GM20431 (cell line): ENCODE data around the gene CTAG2.
"Not testable (repeated sequence)": the region's sequence is repeated elsewhere in the genome, so short reads cannot be mapped to it uniquely, and the experiment has no call there.

Source experiments
- in situ Hi-C: fragments of 300-500 bp; cut with MseI, MboI; formaldehyde crosslinking; loops from one replicate; pipeline ENCODE4 v1.15.0; 2020; ENCODE audit warnings: low sequenced_read_pairs; ENCODE audit not compliant: unreplicated experiment

The CTAG2 gene

GRCh38 chrX:154653413-154653812 lies at the start of gene CTAG2:
TSS of gene CTAG2 (minus strand) at chrX:154653579. CDS start at chrX:154653515, 64 bp downstream.
- in situ Hi-C loops: not testable (repeated sequence)

- in situ Hi-C loops: no loop called here
These were observed 45.4 kb upstream of the CTAG2 start for GRCh38 chrX:154698630-154699248.

- in situ Hi-C loops: no loop called here
These were observed 43.3 kb upstream of the CTAG2 start for GRCh38 chrX:154696676-154697045.

GRCh38 chrX:154695911-154696675 lies 42.7 kb upstream of the CTAG2 start:
- in situ Hi-C loops: no loop called here

GRCh38 chrX:154693394-154693793 lies 40.0 kb upstream of the CTAG2 start:
- in situ Hi-C loops: no loop called here

- in situ Hi-C loops: not testable (repeated sequence)
These were observed 37.1 kb upstream of the CTAG2 start for GRCh38 chrX:154690438-154690837.

GRCh38 chrX:154672084-154672483 lies 18.7 kb upstream of the CTAG2 start:
- in situ Hi-C loops: not testable (repeated sequence)

GRCh38 chrX:154670848-154671247 lies 17.5 kb upstream of the CTAG2 start:
- in situ Hi-C loops: not testable (repeated sequence)

- in situ Hi-C loops: no loop called here
These were observed 8.5 kb upstream of the CTAG2 start for GRCh38 chrX:154661899-154662298.

GRCh38 chrX:154661170-154661569 lies 7.8 kb upstream of the CTAG2 start:
- in situ Hi-C loops: no loop called here

- in situ Hi-C loops: no loop called here
These were observed 7.2 kb upstream of the CTAG2 start for GRCh38 chrX:154660541-154660940.

- in situ Hi-C loops: no loop called here
These were observed 5.6 kb upstream of the CTAG2 start for GRCh38 chrX:154658957-154659356.

GRCh38 chrX:154658187-154658586 lies 4.8 kb upstream of the CTAG2 start:
- in situ Hi-C loops: no loop called here

GRCh38 chrX:154657226-154657805 lies 3.9 kb upstream of the CTAG2 start:
- in situ Hi-C loops: no loop called here

- in situ Hi-C loops: no loop called here
These were observed 2.4 kb upstream of the CTAG2 start for GRCh38 chrX:154655786-154656185.

GRCh38 chrX:154655346-154655745 lies 2.0 kb upstream of the CTAG2 start:
- in situ Hi-C loops: no loop called here

GRCh38 chrX:154654925-154655324 lies 1.5 kb upstream of the CTAG2 start:
- in situ Hi-C loops: no loop called here

GRCh38 chrX:154654372-154654771 lies 993 bp upstream of the CTAG2 start:
- in situ Hi-C loops: no loop called here

- in situ Hi-C loops: no loop called here
These were observed 354 bp downstream of the CTAG2 start for GRCh38 chrX:154653048-154653401.

- in situ Hi-C loops: no loop called here
These were observed 900 bp downstream of the CTAG2 start for GRCh38 chrX:154652311-154653047.

GRCh38 chrX:154650221-154650510 lies 3.2 kb downstream of the CTAG2 start:
- in situ Hi-C loops: no loop called here
